HepG2 (cell line): ENCODE results near the gene USF1. TPM values are rescaled to one million over a fixed set of nuclear protein-coding genes. Genes with fewer than 3 reads are reported as not detected.
"Not testable (repeated sequence)": the region's sequence is repeated elsewhere in the genome, so short reads cannot be mapped to it uniquely, and the experiment has no call there.

Source experiments
- ATAC-seq: fragments of 200-7000 bp; cut with Tn5 transposase; 3 replicates; pipeline ENCODE4 v1.9.1; 2020; ENCODE audit warnings: mild to moderate bottlenecking, moderate library complexity
- BruUV-seq: library from RNA; stranded (reverse); fragments of 400-500 nt; replicated peaks from 2 replicates; lab custom pipeline; 2021; lab: Mats Ljungman, UMichigan
- CTCF ChIA-PET: fragments of 300-600 bp; formaldehyde crosslinking; extraction: SDS; loops from one replicate; lab custom pipeline; 2021; ENCODE audit warnings: low total read pairs, inconsistent platforms, low intra/inter-chr PET ratio; lab: Yijun Ruan, JAX
- POLR2A ChIA-PET: fragments of 350-600 bp; sonication (Branson Sonifier 250); formaldehyde crosslinking; loops from one replicate; lab custom pipeline; 2020; ENCODE audit warnings: antibody characterized with exemption, inconsistent platforms; lab: Yijun Ruan, JAX
- DNase-seq: peaks from one replicate; pipeline ENCODE4 v3.0.0-alpha.2; 2015; ENCODE audit warnings: low spot score
- FAIRE-seq: peaks from 3 replicates; lab custom pipeline; 2011; peaks lifted over from hg19 to GRCh38; lab: Jason Lieb, UNC
- H2AFZ ChIP-seq: one replicate; pipeline ENCODE4 v1.6.1; 2011; ENCODE audit warnings: low read length, inconsistent platforms
- H3K27ac ChIP-seq: fragments of 300-600 bp; 3 replicates; pipeline ENCODE4 v1.8.0; 2011; ENCODE audit warnings: mixed run types, mild to moderate bottlenecking, mixed read lengths, low read length, inconsistent platforms; ENCODE audit not compliant: insufficient read depth; ENCODE audit errors: extremely low read length
- H3K27me3 ChIP-seq, 2 experiments: fragments of 200-600 bp in 1 of 2; 2 replicates in 1 of 2; 3 replicates in 1 of 2; pipeline versions ENCODE4 v1.6.0 to v1.8.0; 2011; ENCODE audit warnings: low read length in 2 of 2, mild to moderate bottlenecking in 2 of 2, moderate library complexity in 2 of 2, inconsistent platforms in 1 of 2; ENCODE audit not compliant: insufficient read depth in 2 of 2, control insufficient read depth in 1 of 2
- H3K36me3 ChIP-seq, 2 experiments: fragments of 200-600 bp in 1 of 2; replicated peaks in 1 of 2; 2 replicates in 1 of 2; 3 replicates in 1 of 2; pipeline versions ENCODE4 v1.5.1 to v1.8.0; 2011; ENCODE audit warnings: low read length in 2 of 2, inconsistent platforms in 1 of 2; ENCODE audit not compliant: insufficient read depth in 2 of 2, control insufficient read depth in 1 of 2
- H3K4me1 ChIP-seq: 2 replicates; pipeline ENCODE4 v1.5.1; 2012; ENCODE audit warnings: low read length, inconsistent platforms; ENCODE audit not compliant: insufficient read depth
- H3K4me2 ChIP-seq: 2 replicates; pipeline ENCODE4 v1.6.0; 2011; ENCODE audit warnings: low read depth, low read length, inconsistent platforms
- H3K4me3 ChIP-seq, 3 experiments: fragments of 200-600 bp in 1 of 3; sonication (generic), shearing (Covaris generic) in 1 of 3; replicated peaks in 1 of 3; 2 replicates each; pipeline ENCODE4 v1.5.1; 2011 to 2016; ENCODE audit warnings: low read length in 3 of 3, inconsistent platforms in 2 of 3, low read depth in 2 of 3, mild to moderate bottlenecking in 2 of 3, control low read depth in 1 of 3, mixed read lengths in 1 of 3; ENCODE audit not compliant: insufficient read depth in 1 of 3
- H3K79me2 ChIP-seq: one replicate; pipeline ENCODE4 v1.6.1; 2011; ENCODE audit warnings: low read length, inconsistent platforms; ENCODE audit not compliant: insufficient read depth
- H3K9ac ChIP-seq: 2 replicates; pipeline ENCODE4 v1.6.0; 2011; ENCODE audit warnings: mild to moderate bottlenecking, low read depth, low read length, inconsistent platforms; ENCODE audit not compliant: insufficient read depth
- H3K9me3 ChIP-seq: 2 replicates; pipeline ENCODE4 v1.5.1; 2012; ENCODE audit warnings: mild to moderate bottlenecking, low read length
- H4K20me1 ChIP-seq: 2 replicates; pipeline ENCODE4 v1.6.0; 2011; ENCODE audit warnings: inconsistent platforms, mild to moderate bottlenecking, low read length, moderate library complexity; ENCODE audit not compliant: insufficient read depth
- HHEX ChIP-seq: IDR thresholded peaks from 2 replicates; pipeline ENCODE4 v1.6.1; 2016; ENCODE audit warnings: control low read depth
- HNRNPK ChIP-seq: fragments of 200-400 bp; formaldehyde crosslinking; IDR thresholded peaks from 2 replicates; pipeline ENCODE4 v1.6.1; 2018; ENCODE audit warnings: low read length, low read depth, moderate library complexity, mild to moderate bottlenecking; ENCODE audit not compliant: poor library complexity, severe bottlenecking
- WGBS: methylation state at CpG from one replicate; pipeline ENCODE4 v1.1.6; 2017; ENCODE audit warnings: low lambda C conversion rate; 5-methylcytosine and 5-hydroxymethylcytosine counted together
- in situ Hi-C: cut with HindIII; loops from 2 replicates; pipeline ENCODE4 v1.10.0; 2017; ENCODE audit warnings: low pct_unique_long_range_greater_than_20kb; ENCODE audit not compliant: extremely low pct_ligation_motif_present
- intact Hi-C: fragments of 100-400 bp; cut with micrococcal nuclease; formaldehyde crosslinking; loops from one replicate; pipeline ENCODE4 v1.10.0; 2022; ENCODE audit not compliant: unreplicated experiment
- polyA plus RNA-seq, 8 experiments: library from polyadenylated mRNA; depleted of rRNA in 3 of 8; stranded (reverse) in 7 of 8; unstranded in 1 of 8; fragments of >200 nt; fragmentation: Illumina TruSeq in 4 of 8; extraction: Trizol in 4 of 8; gene quantifications; 2 replicates each; pipeline versions ENCODE4 v1.2.1 to v1.2.3, GENCODE V29; 2011 to 2016; ENCODE audit warnings: low read depth in 4 of 8, missing spikeins in 1 of 8, mixed read lengths in 1 of 8; ENCODE audit not compliant: insufficient read depth in 1 of 8
- total RNA-seq, 5 experiments: library from RNA; depleted of rRNA; stranded (reverse); fragments of >200 nt; fragmentation: Illumina TruSeq; extraction: Trizol; gene quantifications; 2 replicates each; pipeline ENCODE4 v1.2.3, GENCODE V29; 2016; ENCODE audit warnings: low read depth in 1 of 5

Gene USF1
- total and polyA plus RNA-seq, 2 of the 13 experiments (the other 11 are each of a cell fraction or from before 2014, with no cell fraction given), result 26.9 to 39.4 TPM

DNA sequence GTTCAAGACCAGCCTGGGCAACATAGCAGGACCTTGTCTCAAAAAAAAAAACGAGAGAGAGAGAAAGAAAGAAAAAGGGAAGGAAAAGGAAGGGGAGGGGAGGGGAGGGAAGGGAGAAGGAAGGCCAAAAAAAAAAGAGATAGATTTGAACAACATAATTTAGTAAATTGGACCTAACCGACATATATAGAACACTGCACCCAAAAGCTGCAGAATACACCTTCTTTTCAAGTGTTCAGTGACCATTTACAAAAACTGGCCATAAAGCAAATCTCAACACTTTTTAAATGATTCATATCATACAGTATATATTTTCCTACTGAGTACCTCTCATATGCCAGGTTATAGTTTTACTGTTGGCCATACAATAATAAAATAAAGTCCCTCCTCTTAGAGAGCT, 13.9 kb downstream of the USF1 start:
- ATAC-seq (no peak), FAIRE-seq (no peak), DNase-seq (no peak)
- POLR2A ChIA-PET, result interaction anchor here (2.3 to 2.8 kb wide), 2 partner anchors 11 to 19 kb away, joined by 8 read pairs; partner anchors contain the start of gene F11R
- no peak for TF ChIP-seq HHEX (CRISPR knock-in tag)
- peak; percentile 95 for TF ChIP-seq HNRNPK
- intact Hi-C loops (loop anchor here (1.0 kb wide), 1 partner anchor 10 kb away; no protein-coding TSS in a partner anchor), in situ Hi-C loops (no loop called here)
- H4K20me1 ChIP-seq, result no peaks in the 10 kb centered on the region
- 39% methylated on average over 2 of the region's 2 CpGs for WGBS
- no peak overlapping the region for H3K9ac ChIP-seq
- no peaks in the 10 kb centered on the region for H3K79me2 ChIP-seq
- H3K36me3 ChIP-seq, result no peaks in the 10 kb centered on the region
- peaks cover 13% of the 10 kb centered on the region for H3K4me1 ChIP-seq
- no TSS peak for BruUV-seq
- CTCF ChIA-PET, result no interaction called here
- H2AFZ ChIP-seq, result no peak overlapping the region
- H3K27me3 ChIP-seq, result no peaks in the 10 kb centered on the region
- no peak overlapping the region for H3K4me2 ChIP-seq
- H3K4me3 ChIP-seq, result no peak overlapping the region
- no peak overlapping the region for H3K27ac ChIP-seq
- no peaks in the 10 kb centered on the region for H3K9me3 ChIP-seq

DNA sequence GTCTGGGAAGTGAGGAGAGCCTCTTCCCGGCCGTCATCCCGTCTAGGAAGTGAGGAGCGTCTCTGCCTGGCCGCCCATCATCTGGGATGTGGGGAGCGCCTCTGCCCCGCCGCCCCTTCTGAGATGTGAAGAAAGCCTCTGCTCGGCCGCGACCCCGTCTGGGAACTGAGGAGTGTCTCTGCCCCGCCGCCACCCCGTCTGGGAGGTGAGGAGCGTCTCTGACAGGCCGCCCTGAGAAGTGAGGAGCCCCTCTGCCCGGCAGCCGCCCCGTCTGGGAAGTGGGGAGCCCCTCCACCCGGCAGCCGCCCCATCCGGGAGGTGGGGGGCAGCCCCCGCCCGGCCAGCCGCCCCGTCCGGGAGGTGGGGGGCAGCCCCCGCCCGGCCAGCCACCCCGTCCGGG, 16.3 kb downstream of the USF1 start:
- intact Hi-C loops, POLR2A ChIA-PET, ATAC-seq: not testable (repeated sequence)

GRCh38 chr1:161026954-161027353, 18.8 kb downstream of the USF1 start:
- H3K4me3 ChIP-seq, FAIRE-seq, BruUV-seq, intact Hi-C loops, H3K36me3 ChIP-seq, POLR2A ChIA-PET, H3K27ac ChIP-seq, H3K4me2 ChIP-seq, H3K4me1 ChIP-seq, H3K9me3 ChIP-seq, H4K20me1 ChIP-seq, H3K27me3 ChIP-seq, H2AFZ ChIP-seq, CTCF ChIA-PET, ATAC-seq, in situ Hi-C loops, DNase-seq, H3K9ac ChIP-seq, H3K79me2 ChIP-seq: not testable (repeated sequence)
- WGBS, result 34% methylated on average over 1 of the region's 1 CpG

More for the DNA sequence above, 16.3 kb downstream of the USF1 start:
- CTCF ChIA-PET, DNase-seq, H3K9ac ChIP-seq, FAIRE-seq, H4K20me1 ChIP-seq, H3K27ac ChIP-seq, H3K4me3 ChIP-seq, H3K9me3 ChIP-seq, H3K4me1 ChIP-seq, H2AFZ ChIP-seq, H3K4me2 ChIP-seq, in situ Hi-C loops, H3K36me3 ChIP-seq, BruUV-seq, H3K27me3 ChIP-seq, H3K79me2 ChIP-seq: not testable (repeated sequence)
- 96% methylated on average over 11 of the region's 32 CpGs for WGBS
